GM19467 (cell line): ENCODE results near the gene WNT9A.

Experiments used
- ATAC-seq: cut with Tn5 transposase; IDR thresholded peaks from one replicate; pipeline ENCODE4 v1.9.1; 2021; ENCODE audit warnings: mild to moderate bottlenecking, moderate library complexity; ENCODE audit not compliant: unreplicated experiment

The WNT9A gene

GRCh38 chr1:227924833-227925574, 22.7 kb downstream of the WNT9A start:
- no peak for ATAC-seq

- ATAC-seq = no peak
Observed at GRCh38 chr1:227924168-227924832, 23.4 kb downstream of the WNT9A start.

DNA sequence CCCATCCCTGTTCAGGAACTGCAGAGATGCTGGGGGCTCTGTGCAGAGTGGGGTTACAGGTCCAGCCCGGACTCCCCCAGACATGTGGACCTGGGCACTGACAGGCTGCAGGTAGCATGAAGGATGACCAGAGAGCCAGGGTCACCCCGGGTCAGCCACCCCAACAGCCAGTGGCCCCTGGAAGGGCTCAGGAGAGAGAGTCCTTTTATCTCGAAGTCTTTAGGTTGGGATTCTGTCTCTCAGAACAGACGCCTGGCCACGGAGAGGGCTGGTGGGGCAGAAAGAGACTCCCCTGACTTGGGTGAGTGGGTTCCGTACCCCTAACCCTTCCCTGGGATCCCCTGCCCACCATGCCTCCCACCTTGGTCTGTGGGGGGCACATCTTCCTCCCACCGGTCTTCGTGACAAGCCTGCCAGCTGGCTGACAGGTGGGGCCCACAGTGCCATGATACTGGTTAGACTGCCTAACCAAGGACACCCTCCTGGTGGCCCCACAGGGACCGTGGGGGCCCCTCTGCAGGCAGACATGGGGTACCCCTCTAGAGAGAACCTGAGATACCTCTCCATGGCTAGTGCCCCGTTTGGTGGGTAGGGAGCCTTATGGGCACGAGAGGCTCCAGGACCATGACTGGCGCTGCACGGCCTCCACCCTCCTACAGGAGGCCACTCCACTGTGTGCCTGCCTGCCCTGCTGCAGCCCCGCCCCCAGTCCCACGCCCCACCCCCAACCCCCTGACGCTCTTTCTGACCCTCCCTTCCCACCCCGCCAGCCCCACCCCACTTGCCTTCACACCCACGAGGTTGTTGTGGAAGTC, 24.2 kb downstream of the WNT9A start:
- ATAC-seq = no peak

GRCh38 chr1:227922501-227923352, 25.0 kb downstream of the WNT9A start:
- ATAC-seq = no peak

DNA sequence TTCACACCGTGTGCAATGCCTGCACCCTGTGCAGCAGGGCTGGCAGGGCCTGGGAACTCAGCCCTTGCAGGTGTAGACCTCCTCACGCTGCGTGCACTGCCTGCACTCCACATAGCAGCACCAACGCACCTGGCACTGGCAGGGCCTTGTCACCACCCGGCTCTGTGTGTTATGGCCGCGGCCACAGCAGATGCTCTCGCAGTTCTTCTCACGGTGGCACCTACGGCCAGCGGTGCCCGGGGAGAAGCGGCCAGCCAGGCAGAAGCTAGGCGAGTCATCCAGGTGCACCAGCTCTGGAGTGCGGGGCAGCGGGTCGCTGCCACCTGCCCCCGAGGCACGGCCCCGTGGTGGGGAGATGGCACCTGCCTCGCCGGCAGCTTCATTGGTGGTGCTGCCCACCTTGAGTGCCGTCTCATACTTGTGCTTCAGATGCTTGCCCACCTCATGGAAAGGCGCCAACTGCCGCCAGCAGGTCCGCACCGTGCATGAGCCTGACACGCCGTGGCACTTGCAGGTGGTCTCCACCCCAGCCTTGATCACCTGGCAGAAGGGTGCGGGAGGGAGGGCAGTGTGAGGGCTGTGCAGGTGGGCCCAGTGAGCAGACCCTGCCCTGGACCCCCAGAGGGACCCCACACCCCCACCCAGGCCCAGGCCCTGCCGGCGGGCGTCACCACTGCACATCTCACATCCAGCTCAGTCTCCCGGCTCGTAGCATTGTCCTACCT, 26.1 kb downstream of the WNT9A start:
- no peak for ATAC-seq

- no peak for ATAC-seq
Observed at GRCh38 chr1:227920896-227921295, 26.8 kb downstream of the WNT9A start.

DNA sequence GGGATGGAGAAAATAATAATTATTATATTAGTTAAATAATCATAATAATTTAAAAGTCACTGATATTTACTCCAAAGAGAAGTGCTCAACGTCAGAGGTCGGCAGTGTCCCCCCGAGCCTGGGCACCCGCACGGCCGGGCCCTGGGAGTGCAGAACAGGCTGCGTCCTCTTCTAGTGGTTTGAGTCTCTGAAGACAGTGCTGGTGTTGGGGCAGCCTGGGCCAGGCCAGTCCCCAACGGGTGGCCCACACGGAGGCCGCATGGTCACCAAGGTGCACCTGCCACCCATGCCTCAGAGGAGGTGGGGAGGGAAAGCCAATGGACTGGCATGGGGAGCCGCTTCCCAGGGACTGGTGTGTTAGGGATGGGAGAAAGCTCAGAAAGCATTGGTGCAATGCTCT, 27.3 kb downstream of the WNT9A start:
- ATAC-seq = no peak

DNA sequence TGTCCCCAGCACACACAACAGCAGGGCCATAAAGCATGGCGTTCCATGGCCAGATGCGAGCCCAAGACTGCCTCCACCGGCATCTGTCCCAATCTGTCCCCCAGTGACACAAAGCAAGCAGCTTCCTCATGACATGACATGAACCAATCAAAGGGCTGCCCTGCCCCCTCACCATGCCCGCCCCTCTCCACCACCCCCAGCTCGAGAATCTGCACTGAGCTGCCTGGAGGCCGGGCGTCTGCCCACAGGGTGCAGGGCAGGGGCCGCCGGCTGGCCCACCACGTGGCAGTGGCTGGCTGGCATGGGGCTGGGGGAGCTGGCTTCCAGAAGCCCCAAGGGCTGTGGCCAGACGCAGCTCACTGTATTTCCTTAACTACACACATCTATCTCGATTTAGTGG, 27.8 kb downstream of the WNT9A start:
- ATAC-seq = no peak

DNA sequence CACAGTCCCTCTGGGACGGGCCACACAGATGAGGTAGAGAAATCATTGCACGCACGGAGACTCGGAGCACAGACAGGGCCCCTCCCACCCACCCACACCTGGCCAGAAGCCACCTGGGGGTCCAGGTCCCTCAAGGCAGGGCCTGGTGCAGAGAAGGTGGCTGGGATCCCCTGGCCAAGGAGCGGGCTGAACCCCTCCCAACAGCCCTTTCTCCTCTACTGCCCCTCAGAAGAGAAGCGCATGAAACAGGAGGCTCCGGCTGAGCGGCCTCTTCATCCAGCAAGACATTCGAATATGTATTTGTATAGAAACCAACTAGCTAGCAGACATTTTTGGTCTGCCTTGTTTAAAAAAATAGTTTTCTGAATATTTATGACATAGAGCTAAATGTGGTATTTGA, 29.0 kb downstream of the WNT9A start:
- ATAC-seq = no peak

DNA sequence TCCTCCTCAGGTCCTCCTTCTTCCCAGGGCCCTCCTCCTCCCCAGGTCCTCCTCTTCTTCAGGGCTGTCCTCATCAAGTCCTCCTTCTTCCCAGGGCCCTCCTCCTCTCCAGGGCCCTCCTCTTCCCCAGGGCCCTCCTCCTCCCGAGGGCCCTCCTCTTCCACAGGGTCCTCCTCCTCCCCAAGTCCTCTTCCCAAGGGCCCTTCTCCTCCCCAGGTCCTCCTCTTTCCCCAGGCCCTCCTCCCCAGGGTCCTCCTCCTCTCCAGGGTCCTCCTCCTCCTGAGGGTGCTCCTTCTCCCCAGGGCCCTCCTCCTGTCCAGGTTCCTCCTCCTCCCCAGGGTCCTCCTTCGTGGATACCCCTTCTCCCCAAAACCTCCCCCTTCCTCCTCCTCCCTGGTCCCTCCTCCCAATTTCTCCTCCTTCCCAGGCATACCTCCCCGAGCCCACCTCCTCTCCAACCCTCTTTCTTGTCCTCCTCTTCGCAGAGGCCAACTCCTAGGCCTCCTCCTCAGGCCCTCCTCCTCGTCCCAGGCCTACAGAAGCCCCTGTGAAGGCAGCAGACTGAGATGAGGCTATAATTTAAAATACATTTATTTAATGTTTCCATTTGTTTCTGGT, 29.5 kb downstream of the WNT9A start:
- ATAC-seq = no peak

- no peak for ATAC-seq
Observed at GRCh38 chr1:227917081-227917950, 30.4 kb downstream of the WNT9A start.

DNA sequence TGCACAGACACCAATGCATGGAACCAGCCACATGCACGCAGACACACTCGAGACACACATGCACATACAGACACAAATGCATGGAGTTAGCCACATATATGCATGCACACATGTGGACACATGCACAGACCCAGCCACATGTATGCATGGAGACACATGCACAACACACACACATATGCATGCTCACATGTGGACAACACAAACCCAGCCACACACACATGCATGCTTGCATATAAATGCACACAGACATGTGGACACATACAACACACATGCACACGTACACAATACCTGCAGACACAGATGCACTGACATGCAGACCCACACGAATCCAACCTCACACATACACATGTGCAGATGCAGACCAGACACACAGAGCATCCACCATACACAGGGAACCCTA, 31.1 kb downstream of the WNT9A start:
- ATAC-seq = no peak

DNA sequence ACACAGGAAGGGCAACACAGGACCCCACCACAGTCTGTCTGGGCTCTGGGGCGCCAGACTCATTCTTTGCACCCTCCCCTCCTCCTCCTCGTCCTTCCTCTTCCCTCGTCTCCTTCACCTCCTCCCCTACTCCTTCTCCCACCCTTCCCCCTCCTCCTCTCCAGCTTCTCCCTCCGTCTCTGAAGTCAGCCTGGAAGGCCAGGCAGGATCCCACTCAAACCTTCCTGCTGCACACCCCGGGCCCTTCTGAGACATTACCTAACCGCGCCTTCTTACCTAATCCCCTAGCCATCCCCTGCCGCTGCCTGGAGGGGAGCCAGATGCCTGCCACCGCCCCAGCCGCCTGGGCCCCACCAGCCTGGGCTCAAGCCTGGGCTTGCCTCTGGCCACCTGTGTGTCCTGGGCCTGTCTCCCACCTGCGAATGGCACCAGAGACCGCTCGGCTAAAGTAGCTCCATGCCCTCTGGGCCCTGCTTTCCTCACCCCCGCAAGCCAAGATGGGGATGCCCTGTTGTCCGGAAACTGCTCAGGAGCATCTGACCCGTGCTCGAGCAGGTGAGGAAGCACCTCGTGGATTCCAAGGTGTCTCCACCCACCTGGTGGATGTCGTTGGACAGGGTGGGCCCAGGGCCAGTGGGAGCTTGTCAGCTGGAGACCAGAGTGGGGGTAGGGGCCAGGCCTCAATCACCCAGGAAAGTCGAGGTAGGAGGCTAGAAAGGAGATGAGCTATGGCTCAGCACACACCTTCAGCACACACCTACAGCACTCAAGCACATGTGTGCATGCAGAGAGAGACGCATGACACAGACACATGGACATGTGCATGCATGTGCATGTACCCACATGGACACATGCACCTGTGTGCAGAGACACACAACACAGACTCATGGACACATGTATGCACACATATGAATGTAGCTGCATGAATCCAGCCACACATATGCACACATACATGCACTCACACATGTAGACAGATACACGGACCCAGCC, 31.9 kb downstream of the WNT9A start:
- no peak for ATAC-seq

DNA sequence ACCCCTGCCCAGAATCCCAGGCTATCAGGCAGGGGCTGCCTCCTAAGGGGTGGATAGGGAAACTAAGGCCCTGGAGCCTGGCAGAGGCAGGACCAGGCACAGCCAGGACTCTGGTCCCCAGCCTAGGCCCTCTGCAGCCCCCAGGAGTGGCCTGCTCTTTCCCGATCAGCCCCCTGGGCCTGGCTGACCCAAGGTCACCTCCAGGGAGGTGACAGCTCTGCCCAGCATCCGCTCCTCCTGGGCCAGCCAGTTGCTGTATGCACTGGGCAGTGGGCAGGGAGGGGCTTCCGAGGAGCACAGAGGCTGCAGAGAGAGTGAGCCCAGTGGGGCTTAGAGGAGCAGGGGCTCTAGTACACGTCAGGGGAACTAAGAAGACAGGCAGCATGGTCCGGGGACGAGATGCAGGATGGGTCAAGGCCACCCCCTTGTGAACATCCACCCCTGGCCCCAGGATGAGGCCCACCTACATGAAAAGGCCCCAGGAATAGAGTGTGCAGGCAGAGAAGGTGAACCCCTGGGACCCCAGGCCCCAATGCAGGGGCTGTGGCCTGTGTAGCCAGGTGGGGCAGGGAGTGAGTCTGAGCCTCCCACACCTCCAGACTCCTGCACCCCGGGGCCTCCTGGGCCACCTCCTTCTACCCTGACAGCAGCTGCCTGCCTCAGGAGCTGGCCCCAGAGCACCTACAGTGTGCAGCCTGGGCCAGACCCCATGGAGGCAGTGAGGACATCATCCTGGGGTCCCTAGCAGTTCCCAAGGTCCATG, 32.8 kb downstream of the WNT9A start:
- ATAC-seq = no peak

GRCh38 chr1:227913764-227914721, 33.7 kb downstream of the WNT9A start:
- no peak for ATAC-seq

- ATAC-seq = no peak
Observed at GRCh38 chr1:227913396-227913763, 34.4 kb downstream of the WNT9A start.
